Gastroesophageal sphincter (tissue), 3 donors: Measurements from ENCODE around the gene PHPT1.

Experiments
- CTCF ChIP-seq, 4 experiments: fragments of 200-600 bp in 2 of 4; fragments of 450-650 bp in 2 of 4; sonication (generic) in 1 of 4; IDR thresholded peaks; one replicate each; pipeline ENCODE4 v1.5.1; 2017 to 2019; ENCODE audit warnings: antibody characterized with exemption in 4 of 4, mild to moderate bottlenecking in 2 of 4, moderate library complexity in 2 of 4
- POLR2AphosphoS5 ChIP-seq: sonication (generic); formaldehyde crosslinking; IDR thresholded peaks from one replicate; pipeline ENCODE4 v1.6.1; 2017; ENCODE audit warnings: antibody characterized with exemption

- TF ChIP-seq CTCF (IDR thresholded peaks at IDR 0.05): no peak
- no peak for TF ChIP-seq POLR2AphosphoS5
These were observed 8.6 kb downstream of the PHPT1 start for GRCh38 chr9:136857581-136858412.
